ENCODE results near the gene SH3PXD2A.
"Not testable (repeated sequence)": the region's sequence is repeated elsewhere in the genome, so short reads cannot be mapped to it uniquely, and the experiment has no call there.

SH3PXD2A gene

GRCh38 chr10:103614306-103615158 is 240.8 kb downstream of the SH3PXD2A start:
- no peak for DNase-seq

GRCh38 chr10:103613616-103614015 is 241.8 kb downstream of the SH3PXD2A start:
- no peak for DNase-seq

DNA sequence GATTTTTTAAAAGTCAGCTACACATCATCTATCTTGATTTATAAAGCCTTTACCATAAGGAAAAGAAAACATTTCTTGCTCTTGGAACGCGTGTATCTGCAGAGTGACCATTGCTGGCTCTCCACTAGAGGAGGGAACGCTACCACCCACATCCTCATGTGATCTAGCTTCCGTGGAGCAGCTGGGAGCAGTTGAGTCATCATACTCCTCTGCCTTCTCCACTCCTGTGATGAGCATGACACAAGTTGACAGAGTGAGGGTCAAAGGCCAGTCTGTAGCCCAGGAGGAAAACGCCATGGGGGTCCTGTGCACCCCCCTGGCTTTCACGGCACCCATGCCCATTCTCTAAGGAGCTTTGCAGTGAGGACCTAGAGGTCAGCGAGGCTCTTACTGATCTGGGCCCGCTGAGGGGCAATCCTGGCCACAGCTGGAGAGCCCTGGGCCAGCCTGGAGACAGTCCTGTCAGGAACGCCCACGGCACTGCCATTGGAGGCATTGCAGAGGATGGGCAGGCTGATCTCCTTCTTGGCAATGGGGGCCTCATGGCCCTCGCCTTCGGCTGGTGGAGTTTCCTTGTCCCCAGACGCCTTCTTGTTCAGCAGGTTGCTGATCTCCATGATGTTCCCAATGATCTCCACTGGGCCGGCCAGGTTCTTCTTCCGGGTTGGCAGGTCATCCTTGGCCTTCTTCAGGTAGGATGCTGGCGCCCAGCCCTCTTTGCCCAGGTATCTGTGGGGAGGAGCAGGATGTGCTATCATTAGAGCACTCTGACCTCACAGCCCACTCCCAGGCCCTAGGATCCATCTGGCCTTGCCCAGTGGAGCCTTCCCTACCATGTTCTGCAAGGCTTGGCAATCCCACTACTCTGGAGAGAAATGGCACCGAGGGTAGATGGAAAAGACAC is 242.7 kb downstream of the SH3PXD2A start:
- no peak for DNase-seq

DNA sequence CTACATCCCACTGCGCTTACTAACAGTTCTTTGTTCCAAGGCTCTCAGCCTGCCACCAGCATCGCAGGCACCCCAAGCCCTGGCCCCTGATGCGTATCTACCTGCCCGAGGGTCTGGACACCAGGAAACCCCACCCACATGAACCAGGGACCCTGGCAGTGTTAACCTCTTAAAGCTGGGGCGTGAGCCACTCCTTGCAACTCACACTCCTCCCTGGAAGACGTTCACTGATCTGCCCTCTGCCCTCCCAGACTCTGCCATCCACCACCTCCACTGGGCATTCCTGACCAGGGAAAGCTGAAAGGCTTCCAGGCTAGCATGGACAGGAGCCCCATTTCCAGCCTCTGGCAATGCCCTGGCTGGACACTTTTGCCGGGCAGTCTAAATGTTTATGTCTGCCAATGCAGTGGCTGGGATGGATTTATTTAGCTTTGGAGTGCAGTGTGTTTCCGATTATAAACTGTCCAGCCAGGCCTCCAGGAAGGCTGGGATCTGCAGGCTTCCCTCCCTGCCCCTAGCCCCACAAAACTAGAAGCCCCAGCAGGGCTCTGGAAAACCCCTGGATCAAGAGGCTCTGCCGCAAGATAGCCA is 244.4 kb downstream of the SH3PXD2A start:
- DNase-seq, result no peak

DNA sequence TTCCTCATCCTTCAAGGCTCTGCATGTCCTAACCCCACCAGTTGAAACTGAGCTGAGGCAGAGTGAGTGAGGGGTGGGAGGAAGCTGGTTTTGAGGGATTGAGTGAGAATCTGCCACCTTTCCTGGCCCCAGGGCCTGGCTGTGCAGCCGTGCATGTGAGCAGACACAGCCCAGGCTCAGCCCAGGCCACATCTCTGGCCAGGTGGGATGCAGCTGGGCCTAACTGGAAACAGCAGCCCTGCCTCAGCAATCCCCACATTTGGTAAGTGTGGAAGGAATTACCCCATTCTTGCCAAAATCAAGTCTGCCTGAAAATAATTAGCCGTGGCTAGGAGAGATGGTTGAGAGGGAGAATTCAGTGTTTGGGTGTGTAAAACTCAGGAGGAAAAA is 245.3 kb downstream of the SH3PXD2A start:
- DNase-seq, result no peak

DNA sequence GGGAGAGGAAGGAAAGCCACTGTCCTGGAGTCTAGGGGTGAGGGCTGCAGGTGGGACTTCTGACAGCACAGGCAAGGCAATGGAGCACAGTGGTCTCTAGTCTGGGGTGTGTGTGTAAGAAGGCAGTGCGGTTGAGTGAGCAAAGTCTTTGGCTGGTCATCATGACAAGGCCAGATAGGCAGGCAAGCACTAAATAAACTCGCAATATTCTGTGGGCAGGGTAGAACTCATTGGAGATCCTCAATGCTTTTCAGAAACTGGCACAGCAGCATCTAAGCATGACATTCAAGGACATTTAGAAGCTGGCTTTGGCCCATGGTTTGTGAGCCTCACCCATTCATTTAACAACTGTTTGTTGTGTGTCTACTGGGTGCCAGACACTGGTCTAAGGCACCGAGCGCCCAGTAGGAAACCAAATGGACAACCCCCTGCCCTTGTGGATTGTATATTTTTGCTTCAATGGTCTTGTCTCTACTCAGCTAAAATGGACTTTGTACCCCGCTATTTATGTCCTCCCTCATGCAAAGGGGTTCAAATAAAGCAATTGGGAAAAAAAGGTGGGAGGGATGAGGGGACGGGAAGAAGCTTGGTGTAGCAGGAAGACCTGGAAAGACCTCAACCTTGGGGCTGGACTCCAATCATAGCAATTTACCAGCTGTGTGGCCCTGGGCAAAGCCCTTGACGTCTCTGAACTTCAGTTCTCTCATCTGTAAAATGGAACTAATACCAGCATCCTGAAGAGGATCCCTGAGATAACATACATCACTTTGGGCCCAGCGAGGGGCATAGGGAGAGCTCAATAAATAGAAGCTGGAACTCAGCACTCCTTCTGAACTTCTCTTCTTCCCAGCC is 245.9 kb downstream of the SH3PXD2A start:
- DNase-seq, result no peak

GRCh38 chr10:103608056-103608455 is 247.3 kb downstream of the SH3PXD2A start:
- DNase-seq, result not testable (repeated sequence)

- DNase-seq, result not testable (repeated sequence)
Observed at GRCh38 chr10:103607051-103607450, 248.3 kb downstream of the SH3PXD2A start.

DNA sequence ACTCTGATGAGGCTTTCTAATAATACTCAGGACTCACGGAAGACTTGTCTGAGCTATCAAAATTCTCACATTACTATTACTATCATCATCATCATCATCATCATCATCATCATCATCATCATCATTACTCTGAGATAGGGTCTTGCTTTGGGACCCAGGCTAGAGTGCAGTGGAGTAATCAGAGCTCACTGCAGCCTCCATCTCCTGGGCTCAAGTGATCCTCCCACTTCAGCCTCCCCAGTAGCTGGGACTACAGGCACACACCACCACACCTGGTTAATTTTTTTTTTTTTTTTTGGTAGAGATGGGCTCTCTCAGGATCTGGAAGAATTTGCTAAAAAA is 249.3 kb downstream of the SH3PXD2A start:
- DNase-seq, result not testable (repeated sequence)

GRCh38 chr10:103605359-103606096 is 249.8 kb downstream of the SH3PXD2A start:
- DNase-seq, result peak; percentile 45

GRCh38 chr10:103603382-103603781 is 252.0 kb downstream of the SH3PXD2A start:
- no peak for DNase-seq

GRCh38 chr10:103602852-103603155 is 252.6 kb downstream of the SH3PXD2A start:
- no peak for DNase-seq

DNA sequence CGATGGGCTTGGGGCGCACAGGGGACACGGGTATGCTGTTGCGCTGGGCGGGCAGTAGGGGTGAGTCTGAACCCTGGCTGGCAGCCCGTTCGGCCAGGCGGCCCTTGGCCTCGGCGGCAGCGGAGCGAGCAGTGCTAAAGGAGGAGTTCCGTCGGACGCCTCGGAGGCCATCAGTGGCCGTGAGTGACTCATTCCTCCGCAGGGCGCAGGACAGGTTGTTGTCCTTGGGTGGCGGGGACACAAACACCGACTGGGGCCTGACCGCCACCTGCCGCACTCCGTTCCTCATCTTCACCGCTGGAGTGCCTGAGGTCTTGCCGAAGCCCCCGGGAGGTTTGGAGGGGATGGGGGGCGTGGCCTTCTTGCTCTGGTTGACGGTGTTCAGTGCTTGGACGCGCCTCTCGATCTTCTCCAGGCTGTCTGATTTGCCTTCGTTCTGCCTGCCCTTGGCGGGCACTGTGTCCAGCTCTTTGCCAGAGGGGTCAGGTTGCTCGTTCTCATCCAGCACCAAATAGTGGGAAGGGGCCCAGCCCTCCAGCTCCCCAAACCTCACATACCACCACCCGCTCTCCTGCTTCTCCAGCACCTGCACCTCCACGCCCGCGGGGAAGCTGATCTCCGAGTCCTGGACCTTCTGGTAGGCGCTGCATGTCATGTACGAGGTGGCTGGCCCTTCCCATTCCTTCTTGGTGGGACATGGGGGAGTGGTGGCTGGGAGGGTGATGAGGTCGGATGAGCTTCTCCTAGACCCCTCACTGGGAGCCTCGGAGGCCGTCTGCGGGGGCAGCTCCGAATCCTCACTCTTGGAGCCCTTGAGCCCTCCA is 253.1 kb downstream of the SH3PXD2A start:
- no peak for DNase-seq

- no peak for DNase-seq
Observed at GRCh38 chr10:103600956-103601569, 254.3 kb downstream of the SH3PXD2A start.

GRCh38 chr10:103600325-103600724 is 255.1 kb downstream of the SH3PXD2A start:
- DNase-seq, result no peak

DNA sequence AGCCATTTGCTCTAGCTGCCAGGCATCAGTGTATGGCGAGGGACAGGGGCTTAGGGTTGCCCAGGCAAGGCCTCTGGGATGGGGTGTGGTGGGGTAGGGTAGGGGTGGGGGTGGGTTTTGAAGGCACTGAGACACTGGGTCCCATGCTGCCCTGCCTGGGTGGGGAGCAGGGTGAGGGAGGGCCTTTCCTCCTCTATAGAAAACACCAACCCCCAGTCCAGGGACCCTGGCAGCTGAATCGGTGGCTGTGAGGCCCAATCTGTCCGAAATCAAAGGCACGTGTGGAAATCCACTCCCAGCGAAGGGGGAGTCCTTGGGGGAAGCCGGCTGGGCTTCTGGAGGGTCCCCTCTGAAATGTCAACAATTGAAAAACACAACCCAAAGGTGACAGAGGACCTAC is 255.5 kb downstream of the SH3PXD2A start:
- DNase-seq, result no peak

GRCh38 chr10:103599211-103599610 is 256.2 kb downstream of the SH3PXD2A start:
- DNase-seq, result no peak

GRCh38 chr10:103598654-103599115 is 256.7 kb downstream of the SH3PXD2A start:
- no peak for DNase-seq

GRCh38 chr10:103597003-103597402 is 258.4 kb downstream of the SH3PXD2A start:
- DNase-seq, result no peak

DNA sequence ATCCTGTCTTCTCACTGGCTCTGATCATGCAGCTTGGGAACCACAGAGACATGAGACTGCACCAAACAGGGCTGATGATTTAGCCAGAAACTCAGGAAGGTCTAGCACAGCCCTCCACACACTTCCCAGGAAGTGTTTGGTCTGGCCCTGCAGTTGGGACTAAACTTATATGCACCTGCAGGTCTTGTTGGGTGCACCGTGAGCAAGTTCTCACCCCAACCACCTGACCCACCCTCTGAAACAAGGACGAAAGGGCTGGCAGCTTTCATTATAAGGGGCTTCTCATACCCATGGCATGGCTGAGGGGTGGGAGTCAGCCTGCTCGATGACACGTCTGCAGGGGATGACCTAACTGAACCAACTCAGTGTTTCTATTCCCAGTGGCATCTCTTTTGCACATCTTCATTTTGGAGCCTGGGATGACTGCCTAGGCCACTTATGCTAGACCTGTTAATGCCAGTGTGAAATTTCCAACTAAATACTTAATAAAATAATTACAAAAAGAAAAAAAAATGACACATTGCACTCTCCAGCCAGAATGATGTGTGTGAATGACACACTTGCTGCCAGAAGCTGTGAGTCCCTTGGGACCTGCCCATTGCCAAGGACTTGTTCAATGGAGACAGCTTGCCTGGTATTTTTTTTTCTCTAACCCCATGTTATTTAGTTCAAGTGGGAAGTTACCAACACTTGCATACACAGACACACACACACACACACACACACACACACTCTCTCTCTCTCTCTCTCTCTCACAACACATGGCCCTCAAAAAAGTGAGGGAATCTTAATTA is 259.2 kb downstream of the SH3PXD2A start:
- no peak for DNase-seq
